ENCODE measurements around the gene PLIN3. TPM values are rescaled to one million over a fixed set of nuclear protein-coding genes. Genes with fewer than 3 reads are reported as not detected.
A peak's percentile ranks its signal among the peaks of the same experiment; 100 is the strongest.

The PLIN3 gene
- total and polyA plus RNA-seq, 2 donors (not counting 1 experiment from before 2014, with no cell fraction given): 27.6 to 34.3 TPM

- peak; percentile 80 for DNase-seq
- peaks cover 15% of the 10 kb centered on the region for H3K4me1 Mint-ChIP-seq
- peak; percentile 94 for ATAC-seq (ENCODE audit: low read depth)
- Histone ChIP-seq H3K27me3 (replicated peaks in 1 of 4; ENCODE audit: control extremely low read depth in 1 of 4, control insufficient read depth in 3 of 4, insufficient read depth in 4 of 4, low read length in 3 of 4) (no peaks in the 10 kb centered on the region), H3K9ac (ENCODE audit: low read length) (no peak overlapping the region), H4K20me1 (ENCODE audit: control insufficient read depth, insufficient read depth, low read length, poor library complexity, severe bottlenecking) (no peaks in the 10 kb centered on the region), H3K79me2 (ENCODE audit: control insufficient read depth, insufficient read depth, low read length) (peaks cover 22% of the 10 kb centered on the region), H3K9me3 (ENCODE audit: control extremely low read depth in 1 of 3, control insufficient read depth in 2 of 3, insufficient read depth in 1 of 3, low read length in 2 of 3) (no peaks in the 10 kb centered on the region), H3K4me3 (ENCODE audit: control extremely low read depth in 1 of 5, extremely low read depth in 1 of 5, insufficient read depth in 1 of 5, low read depth in 2 of 5, low read length in 4 of 5) (no peak overlapping the region), H2AFZ (ENCODE audit: insufficient read depth, low read depth, low read length, poor library complexity, severe bottlenecking) (peak overlapping the region; percentile 18), H3K4me1 (ENCODE audit: control insufficient read depth in 2 of 2, insufficient read depth in 2 of 2, low read length in 2 of 2) (peaks cover 4 to 11% of the 10 kb centered on the region in 2 donors), H3K36me3 (replicated peaks in 1 of 2; ENCODE audit: control extremely low read depth in 1 of 2, control insufficient read depth in 1 of 2, extremely low read depth in 1 of 2, insufficient read depth in 2 of 2, low read length in 1 of 2) (no peaks in the 10 kb centered on the region), H3K27ac (ENCODE audit: low read length in 2 of 2) (no peak overlapping the region), H3K4me2 (replicated peaks; ENCODE audit: low read depth, low read length, poor library complexity, severe bottlenecking) (peak overlapping the region; percentile 56)
- no peak overlapping the region for H3K27ac Mint-ChIP-seq
- 46% methylated on average over 29 of the region's 33 CpGs for WGBS (ENCODE audit: insufficient coverage)
- ChIA-PET CTCF (interaction anchor here (0.6 to 16.3 kb wide), 6 partner anchors 10 to 101 kb away, joined by 3 to 612 read pairs (median 8); partner anchors contain the start of gene FEM1A), POLR2A (no interaction called here)
- intact Hi-C loops (cut with micrococcal nuclease): loop anchor here (1.0 kb wide), 1 partner anchor 72 kb away; no protein-coding TSS in a partner anchor
- H3K27me3 Mint-ChIP-seq: no peaks in the 10 kb centered on the region
- peak; percentile 82 for TF ChIP-seq CTCF (IDR thresholded peaks at IDR 0.05)
- no peak for TF ChIP-seq EZH2 (IDR thresholded peaks at IDR 0.05; ENCODE audit: borderline replicate concordance, insufficient read depth, low read depth, low read length, poor library complexity, severe bottlenecking)
- H3K4me3 Mint-ChIP-seq: no peak overlapping the region
- no peaks in the 10 kb centered on the region for H3K9me3 Mint-ChIP-seq (ENCODE audit: insufficient read depth)
Measured at GRCh38 chr19:4803736-4804695, 63.5 kb downstream of the PLIN3 start.

- Mint-ChIP-seq H3K9me3 (ENCODE audit: insufficient read depth) (no peaks in the 10 kb centered on the region), H3K4me3 (no peak overlapping the region), H3K4me1 (peaks cover 13% of the 10 kb centered on the region), H3K27me3 (no peaks in the 10 kb centered on the region), H3K27ac (no peak overlapping the region)
- no peak for TF ChIP-seq CTCF (IDR thresholded peaks at IDR 0.05)
- Histone ChIP-seq H3K9ac (ENCODE audit: low read length) (no peak overlapping the region), H3K27ac (ENCODE audit: low read length in 2 of 2) (no peak overlapping the region), H3K4me1 (ENCODE audit: control insufficient read depth in 2 of 2, insufficient read depth in 2 of 2, low read length in 2 of 2) (peaks cover 4 to 11% of the 10 kb centered on the region in 2 donors), H4K20me1 (ENCODE audit: control insufficient read depth, insufficient read depth, low read length, poor library complexity, severe bottlenecking) (no peaks in the 10 kb centered on the region), H3K9me3 (ENCODE audit: control extremely low read depth in 1 of 3, control insufficient read depth in 2 of 3, insufficient read depth in 1 of 3, low read length in 2 of 3) (no peaks in the 10 kb centered on the region), H3K36me3 (replicated peaks in 1 of 2; ENCODE audit: control extremely low read depth in 1 of 2, control insufficient read depth in 1 of 2, extremely low read depth in 1 of 2, insufficient read depth in 2 of 2, low read length in 1 of 2) (peaks cover 0 to 4% of the 10 kb centered on the region in 2 experiments), H3K4me3 (ENCODE audit: control extremely low read depth in 1 of 5, extremely low read depth in 1 of 5, insufficient read depth in 1 of 5, low read depth in 2 of 5, low read length in 4 of 5) (no peak overlapping the region), H2AFZ (ENCODE audit: insufficient read depth, low read depth, low read length, poor library complexity, severe bottlenecking) (no peak overlapping the region), H3K4me2 (replicated peaks; ENCODE audit: low read depth, low read length, poor library complexity, severe bottlenecking) (no peak overlapping the region), H3K27me3 (replicated peaks in 1 of 4; ENCODE audit: control extremely low read depth in 1 of 4, control insufficient read depth in 3 of 4, insufficient read depth in 4 of 4, low read length in 3 of 4) (no peaks in the 10 kb centered on the region), H3K79me2 (ENCODE audit: control insufficient read depth, insufficient read depth, low read length) (peaks cover 34% of the 10 kb centered on the region)
- 90% methylated on average over 7 of the region's 7 CpGs for WGBS (ENCODE audit: insufficient coverage)
- no peak for ATAC-seq (ENCODE audit: low read depth)
- intact Hi-C loops (cut with micrococcal nuclease): no loop called here
- POLR2A ChIA-PET: no interaction called here
- CTCF ChIA-PET: interaction anchor here (0.6 to 1.4 kb wide), 2 partner anchors 12 to 21 kb away, joined by 3 to 4 read pairs; no protein-coding TSS in a partner anchor
- DNase-seq: no peak
Measured at GRCh38 chr19:4802711-4803110, 64.8 kb downstream of the PLIN3 start.
